HCT116 (cell line): ENCODE measurements around the gene TRIM10. TPM values are rescaled to one million over a fixed set of nuclear protein-coding genes. Genes with fewer than 3 reads are reported as not detected.

Source experiments
- ATAC-seq: fragments of 200-7000 bp; cut with Tn5 transposase; 2 replicates; pipeline ENCODE4 v1.9.1; 2020; ENCODE audit warnings: mild to moderate bottlenecking, moderate library complexity
- BruUV-seq: library from RNA; stranded (reverse); fragments of 400-500 nt; replicated peaks from 2 replicates; lab custom pipeline; 2021; lab: Mats Ljungman, UMichigan
- CTCF ChIA-PET: fragments of 300-600 bp; sonication (Branson Sonifier 250); formaldehyde crosslinking; loops from one replicate; lab custom pipeline; 2021; ENCODE audit warnings: antibody characterized with exemption; lab: Charles Lee
- POLR2A ChIA-PET: fragments of 300-600, 350-600 bp; sonication (Branson Sonifier 250); formaldehyde crosslinking; loops from one replicate; lab custom pipeline; 2021; ENCODE audit warnings: antibody characterized with exemption; lab: Charles Lee
- RAD21 ChIA-PET, 2 experiments: fragments of 300-600 bp; sonication (Branson Sonifier 250); formaldehyde crosslinking; loops; one replicate each; lab custom pipeline; 2023; ENCODE audit warnings: low total read pairs in 2 of 2; ENCODE audit not compliant: uncharacterized antibody in 2 of 2, unreplicated experiment in 2 of 2, low non-redundant PET in 1 of 2; lab: Charles Lee
- DNase-seq: peaks from one replicate; pipeline ENCODE4 v3.0.0-alpha.2; 2010; ENCODE audit warnings: low read depth, low spot score
- H2AFZ ChIP-seq: fragments of 200-600 bp; shearing (Covaris generic), sonication (generic); 2 replicates; pipeline ENCODE4 v1.6.1; 2017; ENCODE audit warnings: low read depth, mixed run types, mixed read lengths, antibody characterized with exemption, low read length; ENCODE audit not compliant: poor library complexity, severe bottlenecking
- H3K27ac ChIP-seq: 2 replicates; pipeline ENCODE4 v1.5.1; 2012; ENCODE audit warnings: low read depth, low read length
- H3K27me3 ChIP-seq: fragments of 200-600 bp; sonication (generic); 2 replicates; pipeline ENCODE4 v1.6.1; 2016; ENCODE audit warnings: mixed run types, low read length, mixed read lengths; ENCODE audit not compliant: insufficient read depth
- H3K36me3 ChIP-seq, 2 experiments: fragments of 200-500 bp in 1 of 2; fragments of 200-600 bp in 1 of 2; sonication (Bioruptor generic) in 1 of 2; sonication (generic) in 1 of 2; 2 replicates each; pipeline versions ENCODE4 v1.5.1 to v1.6.1; 2014 to 2016; ENCODE audit warnings: low read length in 2 of 2, inconsistent platforms in 1 of 2, mixed read lengths in 1 of 2, mixed run types in 1 of 2; ENCODE audit not compliant: insufficient read depth in 2 of 2, control insufficient read depth in 1 of 2
- H3K4me1 ChIP-seq, 2 experiments: fragments of 200-600 bp in 1 of 2; sonication (generic) in 1 of 2; 2 replicates each; pipeline versions ENCODE4 v1.5.1 to v1.6.1; 2012 to 2017; ENCODE audit warnings: low read length in 2 of 2, inconsistent platforms in 1 of 2, mild to moderate bottlenecking in 1 of 2, mixed read lengths in 1 of 2, mixed run types in 1 of 2, moderate library complexity in 1 of 2; ENCODE audit not compliant: insufficient read depth in 2 of 2, control insufficient read depth in 1 of 2
- H3K4me2 ChIP-seq: fragments of 200-600 bp; sonication (generic); 2 replicates; pipeline ENCODE4 v1.6.1; 2017; ENCODE audit warnings: mixed run types, low read length, mixed read lengths
- H3K4me3 ChIP-seq, 2 experiments: fragments of 200-600 bp in 1 of 2; sonication (generic) in 1 of 2; replicated peaks in 1 of 2; 2 replicates each; pipeline ENCODE4 v1.5.1; 2011 to 2016; ENCODE audit warnings: low read length in 2 of 2, control low read depth in 1 of 2, low read depth in 1 of 2, mild to moderate bottlenecking in 1 of 2, mixed read lengths in 1 of 2, mixed run types in 1 of 2
- H3K79me2 ChIP-seq: fragments of 200-600 bp; sonication (generic); 2 replicates; pipeline ENCODE4 v1.6.1; 2017; ENCODE audit warnings: mild to moderate bottlenecking, mixed run types, low read length, moderate library complexity, mixed read lengths; ENCODE audit not compliant: insufficient read depth
- H3K9ac ChIP-seq: fragments of 200-600 bp; sonication (generic); 2 replicates; pipeline ENCODE4 v1.6.1; 2016; ENCODE audit warnings: low read length, mixed read lengths
- H3K9me2 ChIP-seq: fragments of 200-600 bp; sonication (generic), shearing (Covaris generic); 2 replicates; pipeline ENCODE4 v1.6.1; 2017; ENCODE audit warnings: mixed run types, mild to moderate bottlenecking, moderate library complexity; ENCODE audit not compliant: insufficient read depth
- H3K9me3 ChIP-seq, 2 experiments: fragments of 200-500 bp in 1 of 2; fragments of 200-600 bp in 1 of 2; sonication (Bioruptor generic) in 1 of 2; sonication (generic) in 1 of 2; 2 replicates each; pipeline ENCODE4 v1.6.1; 2014 to 2017; ENCODE audit warnings: low read length in 2 of 2, mixed read lengths in 2 of 2, inconsistent platforms in 1 of 2, low read depth in 1 of 2, mild to moderate bottlenecking in 1 of 2, mixed run types in 1 of 2, moderate library complexity in 1 of 2; ENCODE audit not compliant: control insufficient read depth in 1 of 2, insufficient read depth in 1 of 2
- H4K20me1 ChIP-seq: fragments of 200-600 bp; sonication (generic), shearing (Covaris generic); 2 replicates; pipeline ENCODE4 v1.6.1; 2017; ENCODE audit warnings: mixed run types, mild to moderate bottlenecking, moderate library complexity; ENCODE audit not compliant: insufficient read depth
- EGR1 ChIP-seq: IDR thresholded peaks from 2 replicates; pipeline ENCODE4 v1.6.1; 2012; ENCODE audit warnings: low read depth
- ELF1 ChIP-seq: IDR thresholded peaks from 2 replicates; pipeline ENCODE4 v1.6.1; 2012; ENCODE audit warnings: low read depth, borderline replicate concordance
- EZH2 ChIP-seq: fragments of 200-600 bp; sonication (generic); IDR thresholded peaks from 2 replicates; pipeline ENCODE4 v1.6.1; 2017; ENCODE audit warnings: antibody characterized with exemption, mixed run types
- REST ChIP-seq: IDR thresholded peaks from 2 replicates; pipeline ENCODE4 v1.6.1; 2012; ENCODE audit warnings: low read depth
- YY1 ChIP-seq: IDR thresholded peaks from 2 replicates; pipeline ENCODE4 v1.6.1; 2011; ENCODE audit warnings: low read length, low read depth, moderate library complexity, mild to moderate bottlenecking; ENCODE audit not compliant: insufficient replicate concordance; ENCODE audit errors: extremely low read depth
- ZNF274 ChIP-seq: fragments of 200-500 bp; sonication (Bioruptor generic); IDR thresholded peaks from 2 replicates; pipeline ENCODE4 v1.6.1; 2014; ENCODE audit warnings: mild to moderate bottlenecking, low read depth, low read length, inconsistent platforms
- intact Hi-C: fragments of 100-400 bp; cut with micrococcal nuclease; formaldehyde crosslinking; loops from 2 replicates; pipeline ENCODE4 v1.10.0; 2022
- total RNA-seq: library from RNA; stranded (reverse); gene quantifications from one replicate; pipeline ENCODE4 v1.2.1, GENCODE V29; 2021; ENCODE audit not compliant: unreplicated experiment
- TF ChIP-seq, protein P1 (sequence below): IDR thresholded peaks from 2 replicates; pipeline ENCODE4 v1.6.1; 2012
- TF ChIP-seq, protein P2 (sequence below): IDR thresholded peaks from 2 replicates; pipeline ENCODE4 v1.6.1; 2011; ENCODE audit warnings: mild to moderate bottlenecking, low read length, moderate library complexity; ENCODE audit not compliant: insufficient replicate concordance; ENCODE audit errors: extremely low read depth

TRIM10 gene
- total RNA-seq, 1 experiment from 2014 or later, result 0.98 TPM

- H4K20me1 ChIP-seq, result no peaks in the 10 kb centered on the region
- no peaks in the 10 kb centered on the region for H3K9me2 ChIP-seq
- CTCF ChIA-PET, result interaction anchor here (0.8 kb wide), 1 partner anchor 14 kb away, joined by 4 read pairs; no protein-coding TSS in a partner anchor
- POLR2A ChIA-PET, result no interaction called here
- RAD21 ChIA-PET, result no interaction called here
- no peak overlapping the region for H3K9ac ChIP-seq
- H3K36me3 ChIP-seq, result no peaks in the 10 kb centered on the region
- no peaks in the 10 kb centered on the region for H3K27me3 ChIP-seq
- H2AFZ ChIP-seq, result no peak overlapping the region
- no peak overlapping the region for H3K4me2 ChIP-seq
- H3K9me3 ChIP-seq, result no peaks in the 10 kb centered on the region
- no peak for DNase-seq
- no peaks in the 10 kb centered on the region for H3K79me2 ChIP-seq
- TF ChIP-seq EGR1 (no peak), EZH2 (no peak)
- ATAC-seq, result no peak
- no peaks in the 10 kb centered on the region for H3K4me1 ChIP-seq
- BruUV-seq, result no TSS peak
- intact Hi-C loops, result no loop called here
- H3K27ac ChIP-seq, result no peak overlapping the region
- no peak overlapping the region for H3K4me3 ChIP-seq
Observed at GRCh38 chr6:30144811-30145210, 16.2 kb downstream of the TRIM10 start.

GRCh38 chr6:30143780-30144179 lies 17.2 kb downstream of the TRIM10 start:
- Histone ChIP-seq H3K36me3 (no peaks in the 10 kb centered on the region), H3K4me3 (no peak overlapping the region), H3K9me2 (no peaks in the 10 kb centered on the region), H3K27me3 (no peaks in the 10 kb centered on the region), H3K4me2 (no peak overlapping the region), H4K20me1 (no peaks in the 10 kb centered on the region), H3K27ac (no peak overlapping the region), H3K79me2 (no peaks in the 10 kb centered on the region), H3K9ac (no peak overlapping the region)
- ChIA-PET CTCF (interaction anchor here (1.1 kb wide), 2 partner anchors 12 to 13 kb away, joined by 4 to 6 read pairs; no protein-coding TSS in a partner anchor), RAD21 (no interaction called here), POLR2A (no interaction called here)
- intact Hi-C loops, result no loop called here
- no peak for DNase-seq
- no peak for TF ChIP-seq ELF1
- no peak for TF ChIP-seq REST
- TF ChIP-seq, protein P1, sequence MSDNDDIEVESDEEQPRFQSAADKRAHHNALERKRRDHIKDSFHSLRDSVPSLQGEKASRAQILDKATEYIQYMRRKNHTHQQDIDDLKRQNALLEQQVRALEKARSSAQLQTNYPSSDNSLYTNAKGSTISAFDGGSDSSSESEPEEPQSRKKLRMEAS, result no peak
- TF ChIP-seq, protein P2, sequence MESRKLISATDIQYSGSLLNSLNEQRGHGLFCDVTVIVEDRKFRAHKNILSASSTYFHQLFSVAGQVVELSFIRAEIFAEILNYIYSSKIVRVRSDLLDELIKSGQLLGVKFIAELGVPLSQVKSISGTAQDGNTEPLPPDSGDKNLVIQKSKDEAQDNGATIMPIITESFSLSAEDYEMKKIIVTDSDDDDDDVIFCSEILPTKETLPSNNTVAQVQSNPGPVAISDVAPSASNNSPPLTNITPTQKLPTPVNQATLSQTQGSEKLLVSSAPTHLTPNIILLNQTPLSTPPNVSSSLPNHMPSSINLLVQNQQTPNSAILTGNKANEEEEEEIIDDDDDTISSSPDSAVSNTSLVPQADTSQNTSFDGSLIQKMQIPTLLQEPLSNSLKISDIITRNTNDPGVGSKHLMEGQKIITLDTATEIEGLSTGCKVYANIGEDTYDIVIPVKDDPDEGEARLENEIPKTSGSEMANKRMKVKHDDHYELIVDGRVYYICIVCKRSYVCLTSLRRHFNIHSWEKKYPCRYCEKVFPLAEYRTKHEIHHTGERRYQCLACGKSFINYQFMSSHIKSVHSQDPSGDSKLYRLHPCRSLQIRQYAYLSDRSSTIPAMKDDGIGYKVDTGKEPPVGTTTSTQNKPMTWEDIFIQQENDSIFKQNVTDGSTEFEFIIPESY, result no peak
- no peak for TF ChIP-seq YY1
- TF ChIP-seq ZNF274, result no peak
- TF ChIP-seq, all 23 proteins: peak for 0
- Histone ChIP-seq H3K4me1 (no peaks in the 10 kb centered on the region), H3K9me3 (no peaks in the 10 kb centered on the region), H2AFZ (peak overlapping the region; percentile 77)
- no TSS peak for BruUV-seq
- ATAC-seq, result no peak
